Measurements from ENCODE around the gene WDR59.
A peak's percentile ranks its signal among the peaks of the same experiment; 100 is the strongest.
"Not testable (repeated sequence)": the region's sequence is repeated elsewhere in the genome, so short reads cannot be mapped to it uniquely, and the experiment has no call there.

The WDR59 gene

DNA sequence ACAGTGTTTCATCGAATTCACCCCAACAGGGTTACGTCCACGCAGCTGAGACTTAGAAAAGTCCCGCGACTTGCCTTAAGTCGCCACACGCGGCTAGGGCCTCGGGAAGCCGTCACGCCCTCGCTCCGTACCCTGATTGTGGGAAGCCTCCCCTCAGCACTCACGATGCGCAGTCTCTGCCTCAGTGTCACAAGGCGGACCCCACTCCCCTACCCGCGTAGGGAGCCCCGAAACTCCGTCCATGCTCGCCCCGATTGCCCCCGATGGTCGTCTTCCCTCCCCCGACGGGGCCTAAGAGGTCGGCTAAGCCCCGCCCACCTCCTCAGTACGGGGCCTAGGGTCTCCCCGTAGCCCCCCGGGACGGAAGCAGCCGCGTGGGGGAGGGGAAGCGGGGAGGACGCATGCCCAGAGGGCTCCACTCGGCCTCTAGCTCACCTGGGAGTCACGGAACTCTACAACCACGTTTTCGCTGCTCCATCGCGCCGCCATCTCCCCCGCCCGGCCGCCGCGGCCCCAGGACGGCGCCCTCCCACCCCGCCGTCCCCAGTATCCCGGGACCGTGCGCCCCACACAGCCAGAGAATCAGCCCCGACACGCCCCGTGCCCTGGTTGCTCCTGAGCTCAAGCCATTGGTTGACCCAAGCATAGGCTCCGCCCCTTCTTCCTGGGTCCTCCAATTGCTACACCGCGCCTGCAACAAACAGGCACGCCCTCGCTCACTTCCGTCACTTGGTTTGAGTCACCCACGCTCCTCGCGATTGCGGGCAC is at the start of gene WDR59:
Gene WDR59, minus strand, starts transcription at position 595 of the 768 bp plus-strand sequence. Its CDS starts 106 bp downstream, at position 489.
- DNase-seq, result peak; percentile 99

- no peak for DNase-seq
Observed at GRCh38 chr16:75032655-75033054, 47.7 kb upstream of the WDR59 start.

GRCh38 chr16:75029854-75030253 is 44.9 kb upstream of the WDR59 start:
- no peak for DNase-seq

- DNase-seq, result no peak
Observed at GRCh38 chr16:75028544-75029135, 43.7 kb upstream of the WDR59 start.

DNA sequence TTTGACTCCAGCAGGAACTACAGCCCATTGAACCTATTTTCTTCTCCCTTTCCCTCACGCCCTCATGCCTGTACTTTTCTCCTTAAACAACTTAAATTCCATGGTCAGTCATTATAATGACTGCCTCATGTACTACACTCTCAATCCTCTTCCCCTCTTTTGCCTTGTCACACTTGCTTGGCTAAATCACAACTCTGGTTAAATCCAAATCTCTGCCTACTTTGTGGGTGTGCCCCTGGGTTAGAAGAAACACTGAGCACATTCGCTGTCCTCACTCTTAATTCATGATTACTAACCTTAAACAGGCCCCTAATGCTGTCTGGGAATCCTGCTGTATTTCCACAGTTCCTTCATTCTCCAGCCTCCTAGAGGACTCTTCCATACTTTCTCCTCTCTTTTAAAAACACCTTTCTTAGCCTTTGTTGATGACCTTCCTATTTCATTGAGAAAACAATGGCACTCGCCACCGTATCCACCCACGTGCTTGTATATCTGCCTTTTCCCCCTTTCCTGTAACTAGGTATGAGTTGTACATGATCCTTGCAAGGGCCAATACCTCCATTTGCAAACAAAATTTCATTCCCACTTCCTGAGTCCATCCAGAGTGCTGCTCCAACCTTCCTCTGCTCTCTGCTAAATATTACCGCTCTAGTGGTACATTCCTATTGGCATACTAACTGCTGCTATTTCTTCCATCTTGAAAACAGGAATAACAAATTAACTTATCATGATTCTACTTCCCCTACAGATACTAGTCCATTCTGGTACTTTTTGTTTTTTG is 42.8 kb upstream of the WDR59 start:
- no peak for DNase-seq

GRCh38 chr16:75026892-75027391 is 42.0 kb upstream of the WDR59 start:
- no peak for DNase-seq

DNA sequence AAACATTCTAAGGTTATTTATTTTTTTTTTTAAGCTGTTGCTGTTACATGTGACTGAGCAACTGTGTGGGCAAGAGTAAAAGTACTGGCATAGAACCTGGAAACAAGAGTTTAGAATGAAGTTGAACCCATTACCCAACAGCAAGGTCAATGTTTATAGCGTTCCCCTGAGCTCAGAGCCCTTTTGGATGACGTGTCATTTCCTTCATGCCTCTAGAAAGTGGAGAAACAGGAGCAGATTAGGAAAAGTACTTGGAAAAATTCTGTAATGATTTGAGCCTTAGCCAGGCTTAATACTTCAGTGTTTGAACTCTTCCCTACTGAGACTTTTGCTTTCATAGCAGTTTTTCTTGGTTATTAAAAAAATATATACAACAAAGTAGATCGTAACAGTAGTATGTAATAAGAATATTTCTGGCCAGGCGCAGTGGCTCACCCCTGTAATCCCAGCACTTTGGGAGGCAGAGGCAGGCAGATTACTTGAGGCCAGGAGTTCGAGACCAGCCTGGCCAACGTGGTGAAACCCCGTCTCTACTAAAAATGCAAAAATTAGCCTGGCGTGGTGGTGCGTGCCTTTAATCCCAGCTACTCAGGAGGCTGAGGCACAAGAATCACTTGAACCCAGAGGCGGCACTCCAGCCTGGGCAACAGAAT is 41.4 kb upstream of the WDR59 start:
- not testable (repeated sequence) for DNase-seq

DNA sequence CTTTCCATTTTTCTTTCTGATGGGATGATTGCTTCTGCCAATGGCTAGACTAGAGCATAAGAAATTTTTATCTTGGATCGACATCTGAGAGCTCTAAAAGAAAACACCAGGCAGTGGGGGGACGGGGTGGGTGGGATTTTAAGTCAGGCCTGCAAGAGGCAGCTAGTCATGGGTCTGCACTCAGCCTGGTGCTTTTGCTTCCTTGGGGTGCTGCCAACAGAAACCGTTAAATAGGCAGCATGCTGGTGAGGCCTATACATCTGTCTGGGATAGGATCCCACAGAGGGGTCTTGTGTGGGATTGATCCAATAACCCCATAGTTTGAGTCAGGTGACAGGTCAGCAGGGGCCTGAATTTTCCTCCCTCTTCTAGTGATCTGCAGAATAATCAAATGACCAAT is 40.8 kb upstream of the WDR59 start:
- DNase-seq, result no peak

DNA sequence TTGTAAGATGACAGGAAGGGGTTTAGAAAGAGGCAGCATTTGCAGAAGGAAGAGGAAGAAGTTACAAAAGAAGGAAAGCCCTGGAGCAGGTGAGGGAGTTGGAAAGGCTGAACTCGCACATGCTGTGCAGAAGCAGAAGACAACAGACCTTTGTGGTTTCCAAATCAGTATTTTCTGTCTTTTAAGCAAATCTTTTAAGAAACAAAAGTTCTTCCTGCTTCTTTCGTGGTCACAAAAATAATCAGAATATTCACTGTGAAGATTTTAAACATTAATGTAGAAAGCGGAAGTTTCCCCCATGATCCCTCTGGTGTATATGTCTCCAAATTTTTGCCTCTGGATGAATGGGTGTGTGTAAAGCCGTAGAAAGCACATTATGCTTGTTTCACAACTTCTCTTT is 39.7 kb upstream of the WDR59 start:
- no peak for DNase-seq

DNA sequence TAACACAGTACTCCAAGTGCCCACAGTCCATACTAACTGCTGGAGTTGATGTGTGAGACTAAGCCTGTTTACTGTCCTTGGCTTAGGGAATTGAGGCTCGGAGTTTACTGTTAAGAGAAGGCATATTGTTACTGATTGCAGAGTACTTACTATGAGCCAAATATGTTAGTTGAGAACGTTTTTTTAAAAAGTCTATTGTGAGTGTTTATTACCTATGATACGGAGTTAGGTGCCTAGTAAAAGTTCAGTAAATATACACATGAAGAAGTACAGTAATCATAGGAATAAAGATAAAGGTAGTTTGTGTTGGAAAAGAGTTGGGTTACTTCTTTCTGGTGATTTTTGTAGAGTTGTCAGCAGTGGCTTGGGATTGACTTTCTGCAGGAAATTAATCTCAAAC is 39.3 kb upstream of the WDR59 start:
- DNase-seq, result no peak

DNA sequence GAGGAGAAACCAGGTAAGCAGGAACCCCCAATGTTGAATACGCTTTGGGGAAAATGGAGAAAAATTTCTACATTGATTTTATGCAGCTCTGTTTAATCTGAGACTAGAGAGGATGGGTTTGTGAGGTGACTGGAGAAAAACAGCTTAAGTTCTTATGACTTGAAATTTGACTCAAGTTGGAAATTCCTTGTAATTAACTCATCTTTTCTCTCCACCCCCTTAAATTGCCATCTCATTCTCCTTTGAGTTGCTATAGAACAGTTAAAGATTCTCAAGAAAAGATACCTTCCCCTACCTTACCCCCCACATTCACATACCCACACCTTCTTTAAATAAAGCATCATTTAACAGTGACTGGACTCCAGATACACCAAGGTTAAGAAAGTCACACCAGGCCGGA is 38.1 kb upstream of the WDR59 start:
- no peak for DNase-seq

DNA sequence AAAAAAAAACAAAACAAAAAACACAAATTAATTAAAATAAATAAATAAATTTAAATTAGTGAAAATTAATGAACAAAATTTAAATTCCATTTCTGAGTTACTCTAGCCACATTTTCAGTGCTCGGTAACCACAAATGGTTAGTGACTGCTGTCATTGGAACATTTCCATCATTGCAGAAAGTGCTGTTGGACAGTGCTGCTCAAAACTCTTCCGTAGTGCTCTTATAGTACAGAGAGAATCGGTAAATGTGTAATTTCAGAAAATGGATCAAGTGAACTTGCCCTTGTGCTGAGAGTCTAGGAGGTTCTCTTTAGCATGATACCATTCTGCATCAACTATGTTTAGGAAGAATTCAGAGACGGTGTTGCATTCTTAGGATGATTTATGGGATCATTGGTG is 37.6 kb upstream of the WDR59 start:
- no peak for DNase-seq

GRCh38 chr16:75021410-75021809 is 36.5 kb upstream of the WDR59 start:
- no peak for DNase-seq

GRCh38 chr16:75019586-75019985 is 34.7 kb upstream of the WDR59 start:
- no peak for DNase-seq

- DNase-seq, result no peak
Observed at GRCh38 chr16:75019007-75019406, 34.1 kb upstream of the WDR59 start.

- DNase-seq, result no peak
Observed at GRCh38 chr16:75017670-75018525, 33.0 kb upstream of the WDR59 start.

DNA sequence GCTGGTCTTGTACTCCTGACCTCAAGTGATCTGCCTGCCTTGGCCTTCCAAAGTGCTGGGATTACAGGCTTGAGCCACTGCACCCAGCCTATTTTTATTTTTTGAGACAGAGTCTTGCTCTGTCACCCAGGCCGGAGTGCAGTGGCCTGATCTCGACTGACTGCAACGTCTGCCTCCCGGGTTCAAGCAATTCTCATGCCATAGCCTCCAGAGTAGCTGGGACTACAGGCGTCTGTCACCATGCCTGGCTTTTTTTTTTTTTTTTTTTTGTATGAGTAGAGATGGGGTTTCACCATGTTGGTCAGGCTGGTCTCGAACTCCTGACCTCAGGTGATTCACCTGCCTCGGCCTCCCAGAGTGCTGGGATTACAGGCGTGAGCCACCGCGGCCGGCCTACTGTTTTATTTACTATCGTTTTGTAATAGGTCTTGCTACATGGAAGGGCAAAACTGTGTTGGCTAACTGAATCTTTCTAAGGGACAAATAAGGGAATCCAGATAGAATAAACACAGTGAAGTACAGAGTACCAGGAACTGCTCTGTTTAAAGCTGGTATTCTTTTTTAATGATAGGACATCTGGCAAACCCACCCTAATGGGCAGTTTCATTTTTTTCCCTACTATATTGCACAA is 31.6 kb upstream of the WDR59 start:
- DNase-seq, result not testable (repeated sequence)

DNA sequence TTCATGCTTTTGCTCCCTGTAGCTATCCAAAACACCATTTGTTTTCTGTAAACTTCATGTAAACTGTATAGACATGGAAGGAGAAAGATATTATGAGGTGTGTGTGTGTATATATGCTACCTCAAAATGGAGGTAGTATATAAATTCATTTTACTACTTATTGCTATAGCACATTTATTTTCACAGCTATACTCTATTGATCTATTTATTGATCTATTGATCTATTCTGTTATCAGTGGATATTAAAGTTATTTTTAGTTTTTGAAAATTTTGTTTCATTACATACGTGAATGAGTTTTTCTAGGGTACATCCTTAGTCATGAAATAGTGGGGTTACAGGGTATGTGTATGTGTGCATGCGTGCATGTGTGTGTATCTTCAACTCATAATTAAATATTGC is 29.4 kb upstream of the WDR59 start:
- no peak for DNase-seq

GRCh38 chr16:75013123-75013522 is 28.2 kb upstream of the WDR59 start:
- DNase-seq, result not testable (repeated sequence)

DNA sequence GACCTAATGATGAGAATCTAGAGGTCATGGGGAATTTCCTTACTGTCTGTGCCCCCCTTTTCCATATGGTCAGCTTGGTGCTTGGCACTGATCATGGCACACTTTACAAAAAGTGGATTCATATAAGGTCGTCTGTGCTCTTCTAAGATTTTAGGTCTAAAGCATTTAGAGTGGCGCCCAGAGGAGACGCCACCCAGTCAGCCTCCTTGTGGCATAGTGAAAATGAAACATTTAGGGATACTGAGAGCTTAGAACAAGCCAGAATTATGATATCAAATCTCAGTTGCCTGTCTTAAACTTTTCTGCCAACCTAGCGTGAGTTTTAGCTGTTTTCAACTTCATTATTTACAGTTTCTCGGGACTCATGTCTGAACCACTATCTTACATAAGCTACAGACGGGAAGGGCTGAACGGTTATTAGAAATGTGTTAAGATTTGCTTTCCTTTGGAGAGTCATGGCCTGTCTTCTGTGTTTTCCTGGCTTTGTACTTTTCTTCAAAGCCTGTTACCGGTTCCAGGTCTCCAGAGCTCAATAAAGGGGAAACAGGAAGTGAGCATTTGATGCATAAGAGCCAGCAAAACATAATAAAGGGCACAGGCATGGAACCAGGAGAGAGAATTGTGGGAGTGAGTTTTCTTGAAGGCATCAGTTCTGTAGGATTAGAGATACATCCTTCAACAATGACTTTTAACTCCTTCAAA is 27.6 kb upstream of the WDR59 start:
- peak in 1 of 2 donors; percentile 2 for DNase-seq
